Measurements from ENCODE around the gene STXBP5. TPM values are rescaled to one million over a fixed set of nuclear protein-coding genes. Genes with fewer than 3 reads are reported as not detected.

Gene STXBP5
- total RNA-seq, 4 donors from 2014 or later = 19.7 to 37.2 (median 22.6) TPM

GRCh38 chr6:147214248-147215227 is 10.3 kb downstream of the STXBP5 start:
- no peak for TF ChIP-seq CTCF (IDR thresholded peaks at IDR 0.05)
- ATAC-seq (ENCODE audit: low FRiP score) (no peak), DNase-seq (ENCODE audit: low spot score) (no peak)

GRCh38 chr6:147216915-147217314 is 12.7 kb downstream of the STXBP5 start:
- ATAC-seq (ENCODE audit: low FRiP score) = no peak
- TF ChIP-seq CTCF (IDR thresholded peaks at IDR 0.05) = no peak

GRCh38 chr6:147217840-147218404 is 13.7 kb downstream of the STXBP5 start:
- no peak for TF ChIP-seq CTCF (IDR thresholded peaks at IDR 0.05)
- ATAC-seq (ENCODE audit: low FRiP score) (no peak), DNase-seq (ENCODE audit: low spot score) (no peak)

More at GRCh38 chr6:147216915-147217314, 12.7 kb downstream of the STXBP5 start:
- DNase-seq (ENCODE audit: low spot score) = no peak

GRCh38 chr6:147218797-147219196 is 14.6 kb downstream of the STXBP5 start:
- no peak for DNase-seq (ENCODE audit: low spot score)
- no peak for ATAC-seq (ENCODE audit: low FRiP score)
- no peak for TF ChIP-seq CTCF (IDR thresholded peaks at IDR 0.05)

- TF ChIP-seq CTCF (IDR thresholded peaks at IDR 0.05) = no peak
- no peak for DNase-seq (ENCODE audit: low spot score)
- ATAC-seq (ENCODE audit: low FRiP score) = no peak
These were observed 15.2 kb downstream of the STXBP5 start for GRCh38 chr6:147219463-147219862.

- DNase-seq (ENCODE audit: low spot score) (no peak), ATAC-seq (ENCODE audit: low FRiP score) (no peak)
- TF ChIP-seq CTCF (IDR thresholded peaks at IDR 0.05) = no peak
These were observed 16.1 kb downstream of the STXBP5 start for GRCh38 chr6:147220345-147220744.

Measured in omental fat pad (tissue), 4 donors.